SK-N-MC (cell line): ENCODE results near the gene MBD2.

Experiments used
- DNase-seq: peaks from one replicate; pipeline ENCODE4 v3.0.0-alpha.2; 2011; ENCODE audit warnings: low read depth, low spot score
- H3K27ac ChIP-seq: fragments of 200-600 bp; sonication (generic); 2 replicates; pipeline ENCODE4 v1.5.1; 2016; ENCODE audit warnings: mixed run types
- H3K36me3 ChIP-seq: fragments of 200-600 bp; sonication (generic); 2 replicates; pipeline ENCODE4 v1.6.1; 2017; ENCODE audit warnings: antibody characterized with exemption, low read length, mixed read lengths; ENCODE audit not compliant: insufficient read depth
- H3K4me3 ChIP-seq: fragments of 200-600 bp; sonication (generic); 2 replicates; pipeline ENCODE4 v1.5.1; 2016
- H3K9ac ChIP-seq: fragments of 200-600 bp; sonication (generic); 2 replicates; pipeline ENCODE4 v1.8.0; 2017; ENCODE audit warnings: mixed run types, mixed read lengths; ENCODE audit not compliant: insufficient read length
- H3K9me3 ChIP-seq: fragments of 200-600 bp; sonication (generic); 2 replicates; pipeline ENCODE4 v1.6.1; 2017; ENCODE audit warnings: low read depth, mild to moderate bottlenecking, antibody characterized with exemption, low read length, moderate library complexity, mixed read lengths
- EZH2 ChIP-seq: fragments of 200-600 bp; sonication (generic); IDR thresholded peaks from one replicate; pipeline ENCODE4 v1.6.1; 2017; ENCODE audit warnings: antibody characterized with exemption
- FOXP2 ChIP-seq: optimal IDR thresholded peaks from 2 replicates; pipeline ENCODE3; 2011; ENCODE audit warnings: mild to moderate bottlenecking, moderate library complexity; ENCODE audit not compliant: insufficient read depth; ENCODE audit errors: extremely low read length, control extremely low read depth
- POLR2AphosphoS5 ChIP-seq: IDR thresholded peaks from 2 replicates; pipeline ENCODE4 v1.6.1; 2012; ENCODE audit warnings: mild to moderate bottlenecking, low read depth, low read length, borderline replicate concordance

The MBD2 gene

GRCh38 chr18:54119524-54120019 lies 104.9 kb downstream of the MBD2 start:
- Histone ChIP-seq H3K9ac (peak overlapping the region; percentile 63), H3K4me3 (peak overlapping the region; percentile 73)
- DNase-seq, result peak; percentile 65

GRCh38 chr18:54117853-54118773 lies 106.4 kb downstream of the MBD2 start:
- Histone ChIP-seq H3K4me3 (no peak overlapping the region), H3K36me3 (no peaks in the 10 kb centered on the region), H3K9me3 (no peaks in the 10 kb centered on the region), H3K9ac (no peak overlapping the region), H3K27ac (no peak overlapping the region)
- no peak for TF ChIP-seq POLR2AphosphoS5
- DNase-seq, result no peak

More at GRCh38 chr18:54119524-54120019, 104.9 kb downstream of the MBD2 start:
- Histone ChIP-seq H3K36me3 (no peaks in the 10 kb centered on the region), H3K27ac (no peak overlapping the region), H3K9me3 (no peaks in the 10 kb centered on the region)
- TF ChIP-seq FOXP2, result no peak
- no peak for TF ChIP-seq POLR2AphosphoS5

DNA sequence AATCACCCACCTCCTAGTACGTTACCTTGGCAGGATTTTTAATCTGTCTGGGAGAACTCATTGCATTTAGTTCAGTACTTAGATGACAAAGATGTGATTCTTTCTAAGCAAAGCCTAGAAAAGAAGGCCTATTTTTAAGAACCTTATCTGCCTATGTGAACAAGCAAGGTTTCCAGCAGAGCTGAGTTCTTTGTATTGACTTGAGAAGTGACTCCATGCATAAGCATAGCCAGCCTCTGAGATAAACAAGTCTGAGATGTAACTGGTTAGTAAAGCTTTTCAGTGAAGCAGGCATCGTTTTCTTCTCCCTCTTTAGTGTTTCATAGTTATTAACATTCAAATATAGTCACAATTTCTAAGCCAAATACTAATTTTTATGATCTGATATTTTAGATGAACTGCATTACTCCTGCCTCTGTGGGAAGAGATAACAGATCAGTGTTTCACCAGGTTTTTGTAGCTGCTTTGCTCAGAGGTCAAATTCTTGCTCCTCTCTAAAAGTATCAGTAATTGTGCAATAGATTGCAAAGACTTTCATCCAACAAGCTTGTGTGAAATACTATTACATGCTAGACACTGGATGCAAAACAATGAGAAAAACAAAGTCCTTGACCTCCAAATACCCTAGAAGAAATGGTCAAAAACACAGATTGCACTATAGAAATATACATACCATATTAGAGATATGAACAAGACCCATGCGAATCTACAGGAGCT lies 107.8 kb downstream of the MBD2 start:
- no peak overlapping the region for H3K27ac ChIP-seq
- H3K9me3 ChIP-seq, result no peaks in the 10 kb centered on the region
- H3K9ac ChIP-seq, result no peak overlapping the region
- no peaks in the 10 kb centered on the region for H3K36me3 ChIP-seq
- TF ChIP-seq EZH2 (no peak), FOXP2 (no peak), POLR2AphosphoS5 (no peak)
- no peak for DNase-seq
- H3K4me3 ChIP-seq, result no peak overlapping the region

- no peak overlapping the region for H3K9ac ChIP-seq
- no peak overlapping the region for H3K27ac ChIP-seq
- H3K4me3 ChIP-seq, result no peak overlapping the region
- H3K36me3 ChIP-seq, result no peaks in the 10 kb centered on the region
- no peaks in the 10 kb centered on the region for H3K9me3 ChIP-seq
- TF ChIP-seq FOXP2 (no peak), EZH2 (no peak), POLR2AphosphoS5 (no peak)
- DNase-seq, result no peak
Measured at GRCh38 chr18:54112356-54112755, 112.1 kb downstream of the MBD2 start.

DNA sequence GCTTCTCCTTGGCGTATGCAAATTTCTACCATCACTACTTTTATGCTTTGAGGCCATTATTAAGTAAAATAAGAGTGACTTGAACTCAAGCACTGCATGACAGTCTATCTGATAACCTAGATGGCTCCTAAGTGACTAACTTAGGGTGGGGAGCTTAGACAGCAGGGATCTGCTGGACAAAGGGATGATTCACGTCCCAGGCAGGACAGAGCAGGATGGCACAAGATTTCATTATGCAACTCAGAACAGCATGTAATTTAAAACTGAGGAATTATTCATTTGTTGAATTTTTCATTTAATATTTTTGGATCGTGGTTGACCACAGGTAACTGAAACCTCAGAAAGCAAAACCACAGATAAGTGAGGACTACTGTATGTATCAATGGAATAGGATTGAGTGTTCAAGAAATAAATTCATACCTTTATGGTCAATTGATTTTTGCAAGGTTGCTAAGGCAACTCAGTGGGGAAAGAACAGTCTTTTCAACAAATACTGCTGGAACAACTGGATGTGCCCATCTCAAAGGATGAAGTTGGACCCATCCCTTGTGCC lies 115.3 kb downstream of the MBD2 start:
- Histone ChIP-seq H3K27ac (no peak overlapping the region), H3K4me3 (no peak overlapping the region), H3K9ac (no peak overlapping the region), H3K36me3 (no peaks in the 10 kb centered on the region), H3K9me3 (no peaks in the 10 kb centered on the region)
- TF ChIP-seq EZH2 (no peak), POLR2AphosphoS5 (no peak), FOXP2 (no peak)
- no peak for DNase-seq

- Histone ChIP-seq H3K9ac (no peak overlapping the region), H3K9me3 (no peaks in the 10 kb centered on the region), H3K27ac (no peak overlapping the region), H3K36me3 (no peaks in the 10 kb centered on the region), H3K4me3 (no peak overlapping the region)
- no peak for DNase-seq
- no peak for TF ChIP-seq POLR2AphosphoS5
- TF ChIP-seq FOXP2, result no peak
- no peak for TF ChIP-seq EZH2
Measured at GRCh38 chr18:54102123-54102522, 122.3 kb downstream of the MBD2 start.
